ENCODE results near the gene MND1. TPM values are rescaled to one million over a fixed set of nuclear protein-coding genes. Genes with fewer than 3 reads are reported as not detected.

The MND1 gene
- total RNA-seq, 2 donors from 2014 or later, result 15.4 to 30.3 TPM

DNA sequence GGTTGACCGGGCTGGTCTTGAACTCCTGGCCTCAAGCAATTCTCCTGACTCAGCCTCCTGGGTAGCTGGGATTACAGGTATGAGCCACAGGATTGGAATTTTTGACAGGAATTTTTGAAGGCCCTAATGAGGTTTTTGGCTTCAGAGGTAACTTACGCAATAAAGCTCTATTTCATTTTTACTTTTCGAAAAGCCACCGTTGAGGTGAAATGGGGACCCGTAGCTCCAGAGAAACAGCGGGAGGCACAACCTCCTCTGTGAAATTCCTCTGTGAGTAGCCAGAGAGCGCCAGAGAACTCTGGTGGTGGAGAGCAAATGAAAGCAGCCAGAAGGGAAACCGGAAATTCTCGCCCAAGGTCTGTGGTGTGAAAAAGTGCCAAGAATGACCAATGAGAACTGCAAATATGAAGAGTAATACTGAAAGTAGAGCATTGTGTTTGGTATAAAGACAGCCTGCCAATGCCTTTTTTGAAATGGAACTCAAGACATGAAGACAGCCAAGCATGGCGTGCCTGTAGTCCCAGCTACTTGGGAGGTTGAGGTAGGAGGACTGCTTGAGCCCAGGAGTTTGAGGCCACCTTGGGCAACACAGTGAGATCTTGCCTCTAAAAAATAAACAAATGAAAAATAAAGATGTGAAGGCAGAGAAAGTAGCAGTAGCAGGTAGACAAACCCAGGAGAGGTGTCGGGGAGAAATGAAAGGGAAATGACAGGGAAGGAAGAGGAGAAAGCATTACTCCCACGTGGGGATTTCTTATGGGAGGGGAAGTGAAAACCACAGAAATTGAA is 88.7 kb downstream of the MND1 start:
- Mint-ChIP-seq H3K27me3 (ENCODE audit: insufficient read depth) (no peaks in the 10 kb centered on the region), H3K36me3 (ENCODE audit: low read depth) (no peaks in the 10 kb centered on the region), H3K4me1 (no peaks in the 10 kb centered on the region), H3K27ac (no peak overlapping the region), H3K9me3 (no peaks in the 10 kb centered on the region), H3K4me3 (no peak overlapping the region)
- Histone ChIP-seq H3K9me3 (ENCODE audit: control insufficient read depth, low read length) (no peaks in the 10 kb centered on the region), H3K9ac (ENCODE audit: extremely low read depth, low read length, poor library complexity, severe bottlenecking) (no peak overlapping the region), H3K4me3 (ENCODE audit: low read length) (no peak overlapping the region), H3K36me3 (ENCODE audit: control insufficient read depth, insufficient read depth, low read length) (no peaks in the 10 kb centered on the region), H3K4me1 (ENCODE audit: control insufficient read depth, insufficient read depth, low read length) (no peaks in the 10 kb centered on the region), H3K27ac (ENCODE audit: low read depth, low read length) (no peak overlapping the region), H3K27me3 (ENCODE audit: control insufficient read depth, insufficient read depth, low read length, poor library complexity, severe bottlenecking) (no peaks in the 10 kb centered on the region)
- TF ChIP-seq, protein P1, sequence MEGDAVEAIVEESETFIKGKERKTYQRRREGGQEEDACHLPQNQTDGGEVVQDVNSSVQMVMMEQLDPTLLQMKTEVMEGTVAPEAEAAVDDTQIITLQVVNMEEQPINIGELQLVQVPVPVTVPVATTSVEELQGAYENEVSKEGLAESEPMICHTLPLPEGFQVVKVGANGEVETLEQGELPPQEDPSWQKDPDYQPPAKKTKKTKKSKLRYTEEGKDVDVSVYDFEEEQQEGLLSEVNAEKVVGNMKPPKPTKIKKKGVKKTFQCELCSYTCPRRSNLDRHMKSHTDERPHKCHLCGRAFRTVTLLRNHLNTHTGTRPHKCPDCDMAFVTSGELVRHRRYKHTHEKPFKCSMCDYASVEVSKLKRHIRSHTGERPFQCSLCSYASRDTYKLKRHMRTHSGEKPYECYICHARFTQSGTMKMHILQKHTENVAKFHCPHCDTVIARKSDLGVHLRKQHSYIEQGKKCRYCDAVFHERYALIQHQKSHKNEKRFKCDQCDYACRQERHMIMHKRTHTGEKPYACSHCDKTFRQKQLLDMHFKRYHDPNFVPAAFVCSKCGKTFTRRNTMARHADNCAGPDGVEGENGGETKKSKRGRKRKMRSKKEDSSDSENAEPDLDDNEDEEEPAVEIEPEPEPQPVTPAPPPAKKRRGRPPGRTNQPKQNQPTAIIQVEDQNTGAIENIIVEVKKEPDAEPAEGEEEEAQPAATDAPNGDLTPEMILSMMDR (conservative IDR thresholded peaks at IDR 0.05), result peak; percentile 71
- DNase-seq, result peak; percentile 83
- WGBS, 2 experiments (ENCODE audit: insufficient coverage in 1 of 2, insufficient read length in 1 of 2), result 86 to 90% methylated on average over 11 to 12 of the region's 12 CpGs

DNA sequence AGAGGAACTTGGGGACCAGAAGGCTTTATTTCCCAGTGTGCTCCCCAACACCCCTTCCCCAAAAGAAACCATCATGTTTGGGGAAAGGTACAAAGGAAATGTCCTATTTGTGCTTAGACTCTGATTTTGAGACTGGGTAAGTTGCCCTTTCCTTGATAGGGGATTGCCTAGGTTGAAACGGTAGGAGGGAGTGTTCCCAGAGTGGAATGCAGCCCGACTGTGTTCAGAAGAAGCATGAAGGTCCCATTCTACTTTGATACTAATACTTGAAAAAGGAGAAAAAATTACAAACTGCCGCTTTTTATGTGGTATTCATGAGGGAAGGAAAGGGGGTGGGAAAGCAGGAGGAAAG is 89.2 kb downstream of the MND1 start:
- H3K9ac ChIP-seq (ENCODE audit: extremely low read depth, low read length, poor library complexity, severe bottlenecking), result no peak overlapping the region
- Mint-ChIP-seq H3K9me3 (no peaks in the 10 kb centered on the region), H3K27me3 (ENCODE audit: insufficient read depth) (no peaks in the 10 kb centered on the region), H3K4me3 (no peak overlapping the region), H3K27ac (no peak overlapping the region), H3K36me3 (ENCODE audit: low read depth) (no peaks in the 10 kb centered on the region), H3K4me1 (no peaks in the 10 kb centered on the region)
- no peak overlapping the region for H3K4me3 ChIP-seq (ENCODE audit: low read length)
- H3K27me3 ChIP-seq (ENCODE audit: control insufficient read depth, insufficient read depth, low read length, poor library complexity, severe bottlenecking), result no peaks in the 10 kb centered on the region
- H3K9me3 ChIP-seq (ENCODE audit: control insufficient read depth, low read length), result no peaks in the 10 kb centered on the region
- DNase-seq, result no peak
- TF ChIP-seq, protein P1 (conservative IDR thresholded peaks at IDR 0.05), result no peak
- no peaks in the 10 kb centered on the region for H3K4me1 ChIP-seq (ENCODE audit: control insufficient read depth, insufficient read depth, low read length)
- WGBS, 2 experiments (ENCODE audit: insufficient coverage in 1 of 2, insufficient read length in 1 of 2), result 40 to 81% methylated on average over 1 to 3 of the region's 3 CpGs
- no peaks in the 10 kb centered on the region for H3K36me3 ChIP-seq (ENCODE audit: control insufficient read depth, insufficient read depth, low read length)
- no peak overlapping the region for H3K27ac ChIP-seq (ENCODE audit: low read depth, low read length)

DNA sequence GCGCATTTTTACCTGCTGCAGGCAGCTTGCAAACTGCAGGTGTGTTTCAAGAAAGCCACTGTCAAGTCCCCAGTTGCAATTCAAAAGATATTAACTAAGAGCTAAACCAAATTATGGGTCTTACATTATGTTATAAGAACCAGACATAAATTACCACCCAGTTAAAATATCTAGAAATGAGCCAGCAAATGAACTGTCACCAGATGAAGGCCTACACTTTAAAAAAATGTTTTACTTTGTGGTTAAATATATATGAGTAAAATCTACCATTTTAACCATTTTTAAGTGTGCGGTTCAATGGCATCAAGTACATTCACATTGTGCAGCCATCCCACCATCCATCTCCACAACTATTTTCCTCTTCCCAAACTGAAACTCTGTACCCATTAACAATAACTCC is 89.7 kb downstream of the MND1 start:
- Mint-ChIP-seq H3K27ac (no peak overlapping the region), H3K4me3 (no peak overlapping the region), H3K36me3 (ENCODE audit: low read depth) (no peaks in the 10 kb centered on the region), H3K4me1 (no peaks in the 10 kb centered on the region), H3K27me3 (ENCODE audit: insufficient read depth) (no peaks in the 10 kb centered on the region), H3K9me3 (no peaks in the 10 kb centered on the region)
- WGBS, 2 experiments (ENCODE audit: insufficient coverage in 1 of 2, insufficient read length in 1 of 2), result 0 to 50% methylated on average over 1 to 2 of the region's 2 CpGs
- Histone ChIP-seq H3K9me3 (ENCODE audit: control insufficient read depth, low read length) (no peaks in the 10 kb centered on the region), H3K4me3 (ENCODE audit: low read length) (no peak overlapping the region), H3K4me1 (ENCODE audit: control insufficient read depth, insufficient read depth, low read length) (no peaks in the 10 kb centered on the region), H3K9ac (ENCODE audit: extremely low read depth, low read length, poor library complexity, severe bottlenecking) (no peak overlapping the region), H3K36me3 (ENCODE audit: control insufficient read depth, insufficient read depth, low read length) (no peaks in the 10 kb centered on the region), H3K27ac (ENCODE audit: low read depth, low read length) (no peak overlapping the region), H3K27me3 (ENCODE audit: control insufficient read depth, insufficient read depth, low read length, poor library complexity, severe bottlenecking) (no peaks in the 10 kb centered on the region)
- TF ChIP-seq, protein P1 (conservative IDR thresholded peaks at IDR 0.05), result no peak
- no peak for DNase-seq
